Suprapubic skin (tissue), 4 donors: Measurements from ENCODE around the gene TECPR2. TPM values are rescaled to one million over a fixed set of nuclear protein-coding genes. Genes with fewer than 3 reads are reported as not detected.

Source experiments
- DNase-seq, 2 donors: peaks; one replicate each; pipeline ENCODE4 v3.0.0-alpha.2; 2019; ENCODE audit warnings: low spot score in 2 of 2
- H3K27ac ChIP-seq: fragments of 200-600 bp; sonication (generic); one replicate; pipeline ENCODE4 v1.5.1; 2019
- H3K27me3 ChIP-seq: fragments of 200-600 bp; sonication (generic); one replicate; pipeline ENCODE4 v1.5.1; 2019
- H3K36me3 ChIP-seq: fragments of 200-600 bp; sonication (generic); one replicate; pipeline ENCODE4 v1.5.1; 2019
- H3K4me1 ChIP-seq: fragments of 200-600 bp; sonication (generic); one replicate; pipeline ENCODE4 v1.5.1; 2019
- H3K4me3 ChIP-seq: fragments of 200-600 bp; sonication (generic); one replicate; pipeline ENCODE4 v1.5.1; 2019; ENCODE audit warnings: mild to moderate bottlenecking
- H3K9me3 ChIP-seq: fragments of 200-600 bp; sonication (generic); one replicate; pipeline ENCODE4 v1.5.1; 2019
- CTCF ChIP-seq, 2 donors: fragments of 200-600 bp in 1 of 2; fragments of 450-650 bp in 1 of 2; sonication (generic) in 1 of 2; IDR thresholded peaks; one replicate each; pipeline ENCODE4 v1.5.1; 2016 to 2019; ENCODE audit warnings: antibody characterized with exemption in 2 of 2, mild to moderate bottlenecking in 1 of 2, moderate library complexity in 1 of 2
- EP300 ChIP-seq: sonication (generic); formaldehyde crosslinking; IDR thresholded peaks from one replicate; pipeline ENCODE4 v1.6.1; 2017; ENCODE audit warnings: antibody characterized with exemption
- POLR2A ChIP-seq, 2 donors: fragments of 450-650 bp; IDR thresholded peaks; one replicate each; pipeline ENCODE4 v1.6.1; 2017; ENCODE audit warnings: antibody characterized with exemption in 2 of 2, mild to moderate bottlenecking in 2 of 2, moderate library complexity in 2 of 2
- POLR2AphosphoS5 ChIP-seq, 3 donors: sonication (generic); formaldehyde crosslinking; IDR thresholded peaks; one replicate each; pipeline ENCODE4 v1.6.1; 2017; ENCODE audit warnings: antibody characterized with exemption in 3 of 3
- WGBS: methylation state at CpG from one replicate; pipeline ENCODE4 v1.1.5; 2018; 5-methylcytosine and 5-hydroxymethylcytosine counted together
- total RNA-seq, 4 donors: library from RNA; depleted of rRNA; stranded (reverse); fragments of >200 nt; gene quantifications; one replicate each; pipeline ENCODE4 v1.1.0, GENCODE V29; 2016

Gene TECPR2
- total RNA-seq, 4 donors from 2014 or later, result 12.1 to 22.6 (median 16.8) TPM

DNA sequence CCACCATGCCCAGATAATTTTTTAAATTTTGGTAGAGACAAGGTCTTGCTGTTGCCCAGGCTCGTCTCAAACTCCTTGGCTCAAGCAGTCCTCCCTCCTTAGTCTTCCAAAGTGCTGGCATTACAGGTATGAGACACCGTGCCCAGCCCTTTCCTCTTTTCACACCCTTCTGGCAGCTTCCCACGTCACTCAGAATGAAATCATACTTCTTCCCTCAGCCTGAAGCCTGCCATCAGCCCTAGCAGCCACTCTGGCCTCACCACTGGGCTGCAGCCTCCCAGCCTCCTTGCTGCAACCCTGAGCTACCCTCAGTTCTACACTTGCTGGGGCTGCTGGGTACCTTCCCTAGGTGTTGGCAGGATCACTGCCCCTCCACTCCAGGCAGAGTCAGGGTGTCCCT, 128.6 kb downstream of the TECPR2 start:
- WGBS, result 57% methylated on average over 3 of the region's 3 CpGs
- H3K36me3 ChIP-seq, result no peaks in the 10 kb centered on the region
- H3K4me3 ChIP-seq, result no peak overlapping the region
- H3K27ac ChIP-seq, result no peak overlapping the region
- no peaks in the 10 kb centered on the region for H3K9me3 ChIP-seq
- H3K27me3 ChIP-seq, result no peaks in the 10 kb centered on the region
- no peak for DNase-seq
- H3K4me1 ChIP-seq, result no peaks in the 10 kb centered on the region
- TF ChIP-seq EP300, result no peak
- no peak for TF ChIP-seq CTCF (IDR thresholded peaks at IDR 0.05)
- no peak for TF ChIP-seq POLR2A (IDR thresholded peaks at IDR 0.05)
- no peak for TF ChIP-seq POLR2AphosphoS5 (IDR thresholded peaks at IDR 0.05)

GRCh38 chr14:102491786-102492530, 129.2 kb downstream of the TECPR2 start:
- Histone ChIP-seq H3K4me1 (no peaks in the 10 kb centered on the region), H3K27ac (no peak overlapping the region), H3K36me3 (peaks cover 4% of the 10 kb centered on the region), H3K9me3 (no peaks in the 10 kb centered on the region), H3K4me3 (no peak overlapping the region), H3K27me3 (no peaks in the 10 kb centered on the region)
- DNase-seq, result no peak
- TF ChIP-seq EP300, result no peak
- no peak for TF ChIP-seq POLR2A (IDR thresholded peaks at IDR 0.05)
- WGBS, result 87% methylated on average over 6 of the region's 7 CpGs

DNA sequence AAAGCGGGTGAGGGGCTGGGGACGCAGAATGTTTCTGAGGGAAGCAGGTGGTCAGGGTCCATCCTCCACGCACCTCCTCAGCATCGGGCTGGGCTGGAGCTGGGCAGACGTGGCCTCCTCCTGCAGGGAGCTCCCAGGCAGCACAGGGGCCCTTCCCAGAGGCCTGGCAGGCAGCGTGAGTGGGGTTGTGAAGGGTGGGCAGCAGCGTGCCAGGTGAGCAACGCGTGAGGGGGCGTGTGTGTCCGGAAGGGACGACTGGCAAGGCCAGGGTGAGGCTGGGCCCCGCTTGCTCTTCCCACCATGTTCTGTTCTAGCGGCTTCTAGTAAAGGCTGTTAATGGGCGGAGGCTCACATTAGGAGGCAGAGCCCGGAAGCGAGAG, 129.8 kb downstream of the TECPR2 start:
- no peak for TF ChIP-seq EP300
- no peak for TF ChIP-seq POLR2AphosphoS5 (IDR thresholded peaks at IDR 0.05)
- no peak for TF ChIP-seq POLR2A (IDR thresholded peaks at IDR 0.05)
- TF ChIP-seq CTCF (IDR thresholded peaks at IDR 0.05), result no peak
- Histone ChIP-seq H3K4me1 (no peaks in the 10 kb centered on the region), H3K36me3 (peaks cover 10% of the 10 kb centered on the region), H3K27ac (no peak overlapping the region), H3K27me3 (no peaks in the 10 kb centered on the region), H3K9me3 (no peaks in the 10 kb centered on the region), H3K4me3 (no peak overlapping the region)
- 93% methylated on average over 17 of the region's 17 CpGs for WGBS
- DNase-seq, result no peak

GRCh38 chr14:102493096-102493495, 130.4 kb downstream of the TECPR2 start:
- Histone ChIP-seq H3K4me1 (no peaks in the 10 kb centered on the region), H3K4me3 (no peak overlapping the region), H3K36me3 (peaks cover 16% of the 10 kb centered on the region), H3K27ac (no peak overlapping the region), H3K27me3 (no peaks in the 10 kb centered on the region), H3K9me3 (no peaks in the 10 kb centered on the region)
- no peak for DNase-seq
- no peak for TF ChIP-seq POLR2AphosphoS5 (IDR thresholded peaks at IDR 0.05)
- no peak for TF ChIP-seq CTCF (IDR thresholded peaks at IDR 0.05)
- no peak for TF ChIP-seq POLR2A (IDR thresholded peaks at IDR 0.05)
- TF ChIP-seq EP300, result no peak
- 92% methylated on average over 11 of the region's 15 CpGs for WGBS

DNA sequence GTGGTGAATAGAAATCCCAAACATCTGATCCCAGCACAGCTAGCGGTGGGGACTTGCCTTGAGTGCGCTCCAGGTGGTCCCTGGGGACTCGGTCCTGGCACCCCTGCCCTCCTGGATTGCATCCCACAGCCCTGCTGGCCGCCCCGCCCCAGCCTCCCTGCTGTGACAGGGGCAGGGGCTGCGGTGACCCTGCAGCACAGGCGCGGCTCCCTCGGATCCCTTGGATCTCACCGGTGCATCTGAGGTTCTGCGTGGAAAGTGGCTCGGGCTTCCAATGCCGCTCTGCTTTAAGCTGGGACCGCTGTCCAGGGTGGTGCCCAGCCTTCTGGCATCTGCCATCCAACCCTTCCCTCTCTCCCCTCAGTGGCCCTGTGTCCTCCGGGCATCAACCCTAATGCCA, 130.8 kb downstream of the TECPR2 start:
- Histone ChIP-seq H3K36me3 (peaks cover 21% of the 10 kb centered on the region), H3K9me3 (no peaks in the 10 kb centered on the region), H3K27me3 (no peaks in the 10 kb centered on the region), H3K4me1 (no peaks in the 10 kb centered on the region), H3K4me3 (no peak overlapping the region), H3K27ac (no peak overlapping the region)
- no peak for DNase-seq
- WGBS, result 93% methylated on average over 14 of the region's 15 CpGs
- no peak for TF ChIP-seq EP300
- no peak for TF ChIP-seq CTCF (IDR thresholded peaks at IDR 0.05)
- no peak for TF ChIP-seq POLR2A (IDR thresholded peaks at IDR 0.05)
- TF ChIP-seq POLR2AphosphoS5 (IDR thresholded peaks at IDR 0.05), result no peak
